Thyroid gland (tissue), 4 donors: Measurements from ENCODE around the gene GMEB2.

Experiments used
- POLR2A ChIP-seq, 2 donors: fragments of 450-650 bp; IDR thresholded peaks; one replicate each; pipeline ENCODE4 v1.6.1; 2017; ENCODE audit warnings: antibody characterized with exemption in 2 of 2, mild to moderate bottlenecking in 2 of 2, moderate library complexity in 1 of 2
- TF ChIP-seq, protein P1 (sequence below), 6 experiments: fragments of 200-600 bp in 3 of 6; fragments of 450-650 bp in 3 of 6; sonication (generic) in 3 of 6; IDR thresholded peaks; one replicate each; pipeline ENCODE4 v1.5.1; 2016 to 2019; ENCODE audit warnings: antibody characterized with exemption in 6 of 6, mild to moderate bottlenecking in 2 of 6, inconsistent platforms in 1 of 6, moderate library complexity in 1 of 6

- TF ChIP-seq, protein P1, sequence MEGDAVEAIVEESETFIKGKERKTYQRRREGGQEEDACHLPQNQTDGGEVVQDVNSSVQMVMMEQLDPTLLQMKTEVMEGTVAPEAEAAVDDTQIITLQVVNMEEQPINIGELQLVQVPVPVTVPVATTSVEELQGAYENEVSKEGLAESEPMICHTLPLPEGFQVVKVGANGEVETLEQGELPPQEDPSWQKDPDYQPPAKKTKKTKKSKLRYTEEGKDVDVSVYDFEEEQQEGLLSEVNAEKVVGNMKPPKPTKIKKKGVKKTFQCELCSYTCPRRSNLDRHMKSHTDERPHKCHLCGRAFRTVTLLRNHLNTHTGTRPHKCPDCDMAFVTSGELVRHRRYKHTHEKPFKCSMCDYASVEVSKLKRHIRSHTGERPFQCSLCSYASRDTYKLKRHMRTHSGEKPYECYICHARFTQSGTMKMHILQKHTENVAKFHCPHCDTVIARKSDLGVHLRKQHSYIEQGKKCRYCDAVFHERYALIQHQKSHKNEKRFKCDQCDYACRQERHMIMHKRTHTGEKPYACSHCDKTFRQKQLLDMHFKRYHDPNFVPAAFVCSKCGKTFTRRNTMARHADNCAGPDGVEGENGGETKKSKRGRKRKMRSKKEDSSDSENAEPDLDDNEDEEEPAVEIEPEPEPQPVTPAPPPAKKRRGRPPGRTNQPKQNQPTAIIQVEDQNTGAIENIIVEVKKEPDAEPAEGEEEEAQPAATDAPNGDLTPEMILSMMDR (IDR thresholded peaks at IDR 0.05) = no peak
- no peak for TF ChIP-seq POLR2A (IDR thresholded peaks at IDR 0.05)
Measured at GRCh38 chr20:63633732-63634131, 6.8 kb upstream of the GMEB2 start.
